ENCODE data around the gene TNIP1. TPM values are rescaled to one million over a fixed set of nuclear protein-coding genes. Genes with fewer than 3 reads are reported as not detected.

TNIP1 gene
- total and polyA plus RNA-seq, 7 experiments from 2014 or later: 28.9 to 234 (median 125) TPM

DNA sequence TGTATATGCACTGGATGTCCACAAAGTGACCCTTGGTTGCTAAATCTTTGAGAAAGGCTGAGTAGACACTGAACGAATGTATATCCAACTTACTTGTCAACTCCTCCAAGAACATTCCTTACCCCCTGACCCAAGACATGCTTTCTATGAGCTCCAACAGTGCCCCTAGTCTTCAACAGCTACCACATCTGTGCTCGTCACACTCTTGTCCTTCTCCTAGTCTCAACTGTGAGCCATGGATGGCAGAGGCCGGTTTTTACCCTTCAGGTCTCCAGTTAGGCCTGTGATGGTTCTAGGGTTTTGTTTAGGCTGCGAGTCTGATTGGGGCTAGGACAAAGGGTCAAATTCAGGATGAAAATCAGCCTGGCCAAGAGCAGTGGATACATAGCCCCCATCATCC lies 79.4 kb downstream of the TNIP1 start:
- POLR2A ChIA-PET: no interaction called here
- H3K9me3 ChIP-seq (ENCODE audit: control insufficient read depth in 2 of 3, low read length in 3 of 3): no peaks in the 10 kb centered on the region
- no peak for DNase-seq
- H3K27me3 ChIP-seq (ENCODE audit: control insufficient read depth in 2 of 2, insufficient read depth in 2 of 2, low read length in 2 of 2): no peaks in the 10 kb centered on the region
- Mint-ChIP-seq H3K4me3 (no peak overlapping the region), H3K4me1 (peaks cover 0 to 4% (median 0%) of the 10 kb centered on the region in 7 donors), H3K27me3 (peaks cover 0 to 12% (median 4%) of the 10 kb centered on the region in 5 donors), H3K9me3 (no peaks in the 10 kb centered on the region), H3K27ac (no peak overlapping the region), H3K36me3 (no peaks in the 10 kb centered on the region)
- CTCF ChIA-PET: interaction anchor here (0.9 kb wide), 1 partner anchor 115 kb away, joined by 3 read pairs; no protein-coding TSS in a partner anchor
- H3K4me1 ChIP-seq (ENCODE audit: control insufficient read depth in 2 of 2, insufficient read depth in 2 of 2, low read length in 2 of 2): no peaks in the 10 kb centered on the region
- no peaks in the 10 kb centered on the region for H3K36me3 ChIP-seq (ENCODE audit: control insufficient read depth in 2 of 3, insufficient read depth in 3 of 3, low read length in 3 of 3)
- no peak for ATAC-seq
- H3K27ac ChIP-seq (ENCODE audit: low read depth, low read length): no peak overlapping the region
- intact Hi-C loops (cut with micrococcal nuclease): no loop called here
- no peak overlapping the region for H3K4me3 ChIP-seq (ENCODE audit: low read length)

DNA sequence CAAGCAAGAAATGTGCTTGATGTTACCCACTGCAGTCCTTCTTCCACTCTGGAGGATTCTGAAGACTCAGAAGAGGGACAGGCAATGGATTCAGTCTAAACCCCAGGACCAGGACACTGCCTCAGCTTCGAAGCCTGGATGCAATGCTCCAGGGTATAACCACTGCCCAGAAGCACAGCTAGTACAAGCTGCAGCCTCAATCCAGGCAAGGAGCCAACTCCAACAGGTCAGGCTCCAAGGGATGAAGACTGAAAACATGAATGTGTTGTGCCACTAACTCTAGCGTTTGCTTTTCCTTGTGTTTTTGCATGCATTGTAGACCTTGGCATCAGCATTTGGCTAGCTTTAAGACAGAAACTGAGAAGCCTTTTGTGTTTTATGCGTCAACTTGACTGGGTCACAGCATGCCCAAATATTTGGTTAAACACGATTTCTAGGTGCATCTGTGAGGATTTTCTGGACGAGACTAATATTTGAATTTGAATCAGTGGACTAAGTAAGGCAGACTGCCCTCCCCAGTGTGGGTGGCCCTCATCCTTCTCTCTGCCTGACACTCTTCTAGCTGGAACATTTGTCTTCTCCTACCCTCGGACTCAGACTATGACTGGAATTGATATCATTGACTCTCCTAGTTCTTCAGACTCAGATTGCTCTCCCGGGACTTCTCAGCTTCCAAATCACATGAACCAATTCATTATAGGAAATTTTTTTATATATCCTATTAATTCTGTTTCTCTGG lies 81.0 kb downstream of the TNIP1 start:
- H3K27me3 Mint-ChIP-seq: peaks cover 0 to 12% (median 4%) of the 10 kb centered on the region in 5 donors
- Histone ChIP-seq H3K36me3 (ENCODE audit: control insufficient read depth in 2 of 3, insufficient read depth in 3 of 3, low read length in 3 of 3) (no peaks in the 10 kb centered on the region), H3K4me3 (ENCODE audit: low read length) (no peak overlapping the region), H3K27ac (ENCODE audit: low read depth, low read length) (no peak overlapping the region), H3K27me3 (ENCODE audit: control insufficient read depth in 2 of 2, insufficient read depth in 2 of 2, low read length in 2 of 2) (no peaks in the 10 kb centered on the region), H3K9me3 (ENCODE audit: control insufficient read depth in 2 of 3, low read length in 3 of 3) (no peaks in the 10 kb centered on the region), H3K4me1 (ENCODE audit: control insufficient read depth in 2 of 2, insufficient read depth in 2 of 2, low read length in 2 of 2) (no peaks in the 10 kb centered on the region)
- POLR2A ChIA-PET: no interaction called here
- CTCF ChIA-PET: interaction anchor here (1.0 kb wide), 1 partner anchor 12 kb away, joined by 3 read pairs; no protein-coding TSS in a partner anchor
- H3K4me1 Mint-ChIP-seq: peaks cover 0 to 4% (median 0%) of the 10 kb centered on the region in 7 donors
- peaks cover 0 to 3% (median 0%) of the 10 kb centered on the region in 5 donors for H3K36me3 Mint-ChIP-seq
- H3K27ac Mint-ChIP-seq: no peak overlapping the region
- DNase-seq (no peak), ATAC-seq (no peak)
- no peak overlapping the region for H3K4me3 Mint-ChIP-seq
- intact Hi-C loops (cut with micrococcal nuclease): no loop called here
- peaks cover 0 to 9% (median 0%) of the 10 kb centered on the region in 11 donors for H3K9me3 Mint-ChIP-seq

DNA sequence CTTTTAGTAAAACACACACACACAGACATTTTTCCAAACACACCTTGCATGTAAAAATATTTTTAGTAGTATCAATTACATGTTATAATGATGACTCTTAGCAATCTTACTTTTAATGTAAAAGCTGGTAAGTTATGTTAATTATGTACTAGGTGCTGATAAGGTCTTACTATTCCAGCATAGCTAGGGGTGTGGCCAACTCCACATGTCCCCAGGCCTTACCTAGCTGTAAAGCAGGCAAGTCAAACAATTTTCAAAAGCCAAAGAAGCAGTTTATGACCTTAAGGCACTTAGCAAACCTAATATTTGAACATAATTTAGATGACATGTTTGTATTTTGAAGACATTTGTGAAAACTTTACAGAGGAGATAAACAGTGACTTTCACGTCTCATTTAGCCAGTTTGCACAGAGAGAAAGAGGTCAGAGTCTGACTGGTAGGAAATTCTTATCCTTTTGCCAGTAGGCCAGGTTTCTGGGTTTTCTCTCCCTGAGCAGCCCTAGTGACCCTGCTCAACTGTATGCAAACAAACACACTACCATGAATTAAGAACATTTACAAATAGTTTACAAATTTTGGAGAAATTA lies 86.9 kb downstream of the TNIP1 start:
- Histone ChIP-seq H3K9me3 (ENCODE audit: control insufficient read depth in 2 of 3, low read length in 3 of 3) (no peaks in the 10 kb centered on the region), H3K4me3 (ENCODE audit: low read length) (no peak overlapping the region), H3K27ac (ENCODE audit: low read depth, low read length) (no peak overlapping the region), H3K4me1 (ENCODE audit: control insufficient read depth in 2 of 2, insufficient read depth in 2 of 2, low read length in 2 of 2) (no peaks in the 10 kb centered on the region), H3K36me3 (ENCODE audit: control insufficient read depth in 2 of 3, insufficient read depth in 3 of 3, low read length in 3 of 3) (no peaks in the 10 kb centered on the region), H3K27me3 (ENCODE audit: control insufficient read depth in 2 of 2, insufficient read depth in 2 of 2, low read length in 2 of 2) (no peaks in the 10 kb centered on the region)
- ChIA-PET CTCF (no interaction called here), POLR2A (no interaction called here)
- Mint-ChIP-seq H3K27ac (no peak overlapping the region), H3K4me3 (no peak overlapping the region), H3K4me1 (no peaks in the 10 kb centered on the region), H3K36me3 (peaks cover 4 to 18% (median 9%) of the 10 kb centered on the region in 5 donors), H3K27me3 (peaks cover 0 to 6% (median 0%) of the 10 kb centered on the region in 5 donors), H3K9me3 (peaks cover 2 to 43% (median 11%) of the 10 kb centered on the region in 11 donors)
- intact Hi-C loops (cut with micrococcal nuclease): no loop called here
- ATAC-seq: no peak
- no peak for DNase-seq

DNA sequence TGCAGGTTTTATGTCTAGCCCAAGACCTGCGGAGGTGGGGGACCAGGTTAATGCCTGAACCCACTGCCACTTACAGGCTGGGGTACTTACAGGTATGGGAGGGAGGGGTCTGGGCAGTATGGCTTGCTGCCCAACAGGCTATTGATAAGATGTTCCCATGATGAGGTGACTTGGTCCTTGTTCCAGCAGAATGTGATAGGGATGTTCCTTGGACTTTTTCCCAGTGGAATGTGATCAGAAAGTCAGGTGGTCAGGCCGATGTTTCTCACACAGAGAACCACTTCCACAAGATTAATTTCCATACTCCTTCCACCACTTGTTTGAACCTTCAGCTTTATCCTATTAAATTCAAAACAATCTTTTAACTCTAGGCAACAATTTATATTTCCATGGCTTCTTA lies 87.4 kb downstream of the TNIP1 start:
- no peak for ATAC-seq
- Mint-ChIP-seq H3K36me3 (peaks cover 4 to 18% (median 9%) of the 10 kb centered on the region in 5 donors), H3K27ac (no peak overlapping the region), H3K4me1 (no peaks in the 10 kb centered on the region), H3K9me3 (peaks cover 2 to 43% (median 11%) of the 10 kb centered on the region in 11 donors), H3K4me3 (no peak overlapping the region), H3K27me3 (peaks cover 0 to 6% (median 0%) of the 10 kb centered on the region in 5 donors)
- no peak for DNase-seq
- ChIA-PET CTCF (no interaction called here), POLR2A (no interaction called here)
- H3K36me3 ChIP-seq (ENCODE audit: control insufficient read depth in 2 of 3, insufficient read depth in 3 of 3, low read length in 3 of 3): no peaks in the 10 kb centered on the region
- no peak overlapping the region for H3K4me3 ChIP-seq (ENCODE audit: low read length)
- H3K27ac ChIP-seq (ENCODE audit: low read depth, low read length): no peak overlapping the region
- no peaks in the 10 kb centered on the region for H3K27me3 ChIP-seq (ENCODE audit: control insufficient read depth in 2 of 2, insufficient read depth in 2 of 2, low read length in 2 of 2)
- no peaks in the 10 kb centered on the region for H3K9me3 ChIP-seq (ENCODE audit: control insufficient read depth in 2 of 3, low read length in 3 of 3)
- no peaks in the 10 kb centered on the region for H3K4me1 ChIP-seq (ENCODE audit: control insufficient read depth in 2 of 2, insufficient read depth in 2 of 2, low read length in 2 of 2)
- intact Hi-C loops (cut with micrococcal nuclease): no loop called here

DNA sequence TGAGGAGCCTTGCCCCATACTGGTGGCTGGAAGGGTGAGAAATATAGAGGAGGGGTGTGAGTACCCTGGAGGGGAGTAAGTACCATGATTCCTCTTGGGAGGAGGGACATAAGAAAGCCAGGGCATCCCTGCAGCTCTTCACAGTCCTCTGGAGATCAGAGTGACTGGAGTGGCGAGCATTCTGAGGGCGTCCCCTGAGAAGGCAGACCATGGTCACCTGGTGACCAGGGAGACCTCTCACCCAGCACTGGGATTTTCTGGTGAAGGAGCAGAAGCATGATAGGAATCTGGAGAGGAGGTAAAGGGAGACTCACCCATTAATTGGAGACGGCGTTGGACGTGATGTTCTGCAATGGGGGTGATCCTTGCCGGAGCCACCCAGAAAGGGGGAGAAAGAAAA lies 88.1 kb downstream of the TNIP1 start:
- H3K27ac Mint-ChIP-seq: no peak overlapping the region
- H3K9me3 Mint-ChIP-seq: peaks cover 2 to 43% (median 11%) of the 10 kb centered on the region in 11 donors
- Histone ChIP-seq H3K4me3 (ENCODE audit: low read length) (no peak overlapping the region), H3K27ac (ENCODE audit: low read depth, low read length) (no peak overlapping the region), H3K4me1 (ENCODE audit: control insufficient read depth in 2 of 2, insufficient read depth in 2 of 2, low read length in 2 of 2) (no peaks in the 10 kb centered on the region), H3K36me3 (ENCODE audit: control insufficient read depth in 2 of 3, insufficient read depth in 3 of 3, low read length in 3 of 3) (no peaks in the 10 kb centered on the region), H3K9me3 (ENCODE audit: control insufficient read depth in 2 of 3, low read length in 3 of 3) (no peaks in the 10 kb centered on the region), H3K27me3 (ENCODE audit: control insufficient read depth in 2 of 2, insufficient read depth in 2 of 2, low read length in 2 of 2) (no peaks in the 10 kb centered on the region)
- H3K36me3 Mint-ChIP-seq: peaks cover 4 to 18% (median 9%) of the 10 kb centered on the region in 5 donors
- POLR2A ChIA-PET: no interaction called here
- CTCF ChIA-PET: no interaction called here
- ATAC-seq (no peak), DNase-seq (no peak)
- no peak overlapping the region for H3K4me3 Mint-ChIP-seq
- H3K4me1 Mint-ChIP-seq: no peaks in the 10 kb centered on the region
- peaks cover 0 to 6% (median 0%) of the 10 kb centered on the region in 5 donors for H3K27me3 Mint-ChIP-seq
- intact Hi-C loops (cut with micrococcal nuclease): no loop called here

DNA sequence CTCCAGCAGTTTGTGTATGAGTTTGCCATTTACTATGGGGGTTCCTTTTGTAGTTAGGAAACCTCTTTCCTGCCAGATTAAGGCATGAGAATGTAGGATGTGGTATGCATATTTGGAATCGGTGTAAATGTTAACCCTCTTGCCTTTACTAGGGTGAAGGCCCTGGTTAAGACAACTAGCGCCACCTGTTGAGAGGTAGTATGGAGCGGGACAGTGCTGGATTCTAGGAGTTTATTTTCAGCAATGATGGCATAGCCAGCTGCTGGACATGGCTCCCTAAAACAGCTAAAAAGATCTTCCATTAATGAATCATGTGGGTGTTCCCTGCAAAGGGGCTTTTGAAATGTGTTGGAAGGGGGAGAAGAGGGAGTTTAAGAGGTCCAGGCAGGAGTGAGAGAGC lies 91.1 kb downstream of the TNIP1 start:
- H3K9me3 Mint-ChIP-seq: peaks cover 3 to 32% (median 11%) of the 10 kb centered on the region in 11 donors
- Histone ChIP-seq H3K9me3 (ENCODE audit: control insufficient read depth in 2 of 3, low read length in 3 of 3) (no peaks in the 10 kb centered on the region), H3K36me3 (ENCODE audit: control insufficient read depth in 2 of 3, insufficient read depth in 3 of 3, low read length in 3 of 3) (no peaks in the 10 kb centered on the region), H3K27me3 (ENCODE audit: control insufficient read depth in 2 of 2, insufficient read depth in 2 of 2, low read length in 2 of 2) (no peaks in the 10 kb centered on the region), H3K27ac (ENCODE audit: low read depth, low read length) (no peak overlapping the region), H3K4me3 (ENCODE audit: low read length) (no peak overlapping the region), H3K4me1 (ENCODE audit: control insufficient read depth in 2 of 2, insufficient read depth in 2 of 2, low read length in 2 of 2) (no peaks in the 10 kb centered on the region)
- H3K36me3 Mint-ChIP-seq: peaks cover 4 to 15% (median 9%) of the 10 kb centered on the region in 5 donors
- no peak overlapping the region for H3K4me3 Mint-ChIP-seq
- ATAC-seq: no peak
- no peak for DNase-seq
- no peaks in the 10 kb centered on the region for H3K4me1 Mint-ChIP-seq
- H3K27me3 Mint-ChIP-seq: peaks cover 0 to 4% (median 0%) of the 10 kb centered on the region in 5 donors
- ChIA-PET POLR2A (no interaction called here), CTCF (interaction anchor here (0.6 kb wide), 1 partner anchor 1353 kb away, joined by 3 read pairs; no protein-coding TSS in a partner anchor)
- intact Hi-C loops (cut with micrococcal nuclease): no loop called here
- no peak overlapping the region for H3K27ac Mint-ChIP-seq

All from naive thymus-derived CD4-positive, alpha-beta T cell (primary cell).